Liver (tissue), 3 donors: ENCODE measurements around the gene CNOT8.

Source experiments
- ATF3 ChIP-seq: IDR thresholded peaks from 2 replicates; pipeline ENCODE4 v1.6.1; 2016; ENCODE audit warnings: antibody characterized with exemption
- CTCF ChIP-seq: fragments of 150-350 bp; IDR thresholded peaks from 2 replicates; pipeline ENCODE4 v1.5.1; 2017; ENCODE audit warnings: improper control_type of control experiment, low read depth, low read length; ENCODE audit not compliant: missing input control
- REST ChIP-seq: IDR thresholded peaks from 2 replicates; pipeline ENCODE4 v1.6.1; 2016; ENCODE audit warnings: antibody characterized with exemption, mild to moderate bottlenecking
- SP1 ChIP-seq: IDR thresholded peaks from 2 replicates; pipeline ENCODE4 v1.6.1; 2018; ENCODE audit warnings: antibody characterized with exemption, mild to moderate bottlenecking
- donor health status: healthy.
- donor health status: healthy.

GRCh38 chr5:154873791-154874331, 15.4 kb downstream of the CNOT8 start:
- TF ChIP-seq REST (no peak), CTCF (no peak), ATF3 (no peak), SP1 (no peak)
